Endothelial cell of umbilical vein (primary cell): ENCODE data around the gene CLDN16. TPM values are rescaled to one million over a fixed set of nuclear protein-coding genes. Genes with fewer than 3 reads are reported as not detected.

Source experiments
- BruUV-seq: library from RNA; stranded (reverse); fragments of 400-500 nt; replicated peaks from 2 replicates; lab custom pipeline; 2021; lab: Mats Ljungman, UMichigan
- CTCF ChIA-PET: fragments of 300-600, 350-600 bp; sonication (Branson Sonifier 250); formaldehyde crosslinking; loops from one replicate; lab custom pipeline; 2021; ENCODE audit warnings: antibody characterized with exemption, inconsistent platforms; lab: Charles Lee
- POLR2A ChIA-PET: fragments of 300-600, 350-600 bp; sonication (Branson Sonifier 250); formaldehyde crosslinking; loops from one replicate; lab custom pipeline; 2021; ENCODE audit warnings: antibody characterized with exemption, inconsistent platforms; lab: Charles Lee
- DNase-seq: peaks from one replicate; pipeline ENCODE4 v3.0.0-alpha.2; 2011; ENCODE audit warnings: low read depth, low spot score
- FAIRE-seq: peaks from 2 replicates; lab custom pipeline; 2011; peaks lifted over from hg19 to GRCh38; lab: Jason Lieb, UNC
- H2AFZ ChIP-seq: 2 replicates; pipeline ENCODE4 v1.6.0; 2012; ENCODE audit warnings: low read depth, low read length, control low read depth, inconsistent platforms
- H3K27ac ChIP-seq: 2 replicates; pipeline ENCODE4 v1.5.1; 2011; ENCODE audit warnings: low read depth, mild to moderate bottlenecking, control low read depth, low read length, moderate library complexity; ENCODE audit not compliant: insufficient read depth
- H3K27me3 ChIP-seq, 2 experiments: 2 replicates each; pipeline versions ENCODE4 v1.6.0 to v1.6.1; 2011; ENCODE audit warnings: low read length in 2 of 2, mixed read lengths in 1 of 2; ENCODE audit not compliant: control insufficient read depth in 2 of 2, insufficient read depth in 2 of 2
- H3K36me3 ChIP-seq, 2 experiments: 2 replicates in 1 of 2; 3 replicates in 1 of 2; pipeline ENCODE4 v1.5.1; 2011; ENCODE audit warnings: low read length in 2 of 2, mild to moderate bottlenecking in 1 of 2, moderate library complexity in 1 of 2; ENCODE audit not compliant: control insufficient read depth in 2 of 2, insufficient read depth in 2 of 2; ENCODE audit errors: extremely low read depth in 1 of 2
- H3K4me1 ChIP-seq: 3 replicates; pipeline ENCODE4 v1.5.1; 2011; ENCODE audit warnings: mild to moderate bottlenecking, low read length; ENCODE audit not compliant: control insufficient read depth, insufficient read depth; ENCODE audit errors: extremely low read depth
- H3K4me2 ChIP-seq: 2 replicates; pipeline ENCODE4 v1.6.1; 2011; ENCODE audit warnings: low read length, control low read depth, mixed read lengths; ENCODE audit not compliant: insufficient read depth
- H3K4me3 ChIP-seq, 3 experiments: fragments of 200-600 bp in 1 of 3; sonication (generic), shearing (Covaris generic) in 1 of 3; replicated peaks in 1 of 3; 2 replicates each; pipeline ENCODE4 v1.5.1; 2011 to 2016; ENCODE audit warnings: control low read depth in 3 of 3, low read length in 3 of 3, mild to moderate bottlenecking in 2 of 3, inconsistent platforms in 1 of 3, low read depth in 1 of 3, moderate library complexity in 1 of 3; ENCODE audit not compliant: insufficient read depth in 1 of 3
- H3K79me2 ChIP-seq: 2 replicates; pipeline ENCODE4 v1.6.0; 2012; ENCODE audit warnings: low read length, inconsistent platforms; ENCODE audit not compliant: control insufficient read depth, insufficient read depth
- H3K9ac ChIP-seq: replicated peaks from 2 replicates; pipeline ENCODE3; 2011; ENCODE audit warnings: low read length, control low read depth; ENCODE audit not compliant: insufficient read depth; ENCODE audit errors: extremely low read depth
- H3K9me1 ChIP-seq: replicated peaks from 3 replicates; pipeline ENCODE4 v1.6.0; 2011; ENCODE audit warnings: mild to moderate bottlenecking, low read length; ENCODE audit not compliant: control insufficient read depth, insufficient read depth; ENCODE audit errors: extremely low read depth
- H3K9me3 ChIP-seq: replicated peaks from 2 replicates; pipeline ENCODE4 v1.5.1; 2012; ENCODE audit warnings: low read length, inconsistent platforms; ENCODE audit not compliant: control insufficient read depth, insufficient read depth
- H4K20me1 ChIP-seq: replicated peaks from 2 replicates; pipeline ENCODE3; 2011; ENCODE audit warnings: mild to moderate bottlenecking, low read length; ENCODE audit not compliant: control insufficient read depth, insufficient read depth; ENCODE audit errors: extremely low read depth
- CTCF ChIP-seq, 2 donors: IDR thresholded peaks; 1 replicate in 1 of 2; 2 replicates in 1 of 2; pipeline ENCODE4 v1.5.1; 2011; ENCODE audit warnings: low read length in 2 of 2, mild to moderate bottlenecking in 2 of 2, moderate library complexity in 2 of 2, control low read depth in 1 of 2, inconsistent platforms in 1 of 2, low read depth in 1 of 2; ENCODE audit not compliant: insufficient read depth in 1 of 2; ENCODE audit errors: extremely low read depth in 1 of 2
- EZH2 ChIP-seq: IDR thresholded peaks from 2 replicates; pipeline ENCODE4 v1.6.1; 2012; ENCODE audit warnings: borderline replicate concordance, low read depth, mild to moderate bottlenecking, moderate library complexity, low read length, inconsistent platforms; ENCODE audit not compliant: severe bottlenecking
- FOS ChIP-seq: IDR thresholded peaks from 2 replicates; pipeline ENCODE4 v1.6.1; 2011; ENCODE audit warnings: mild to moderate bottlenecking, low read length, moderate library complexity, borderline replicate concordance; ENCODE audit not compliant: insufficient read depth
- GATA2 ChIP-seq: IDR thresholded peaks from 2 replicates; pipeline ENCODE4 v1.7.0; 2011; ENCODE audit warnings: low read depth, mild to moderate bottlenecking, moderate library complexity, mixed read lengths, low read length; ENCODE audit not compliant: insufficient read length, insufficient read depth
- JUN ChIP-seq: IDR thresholded peaks from 2 replicates; pipeline ENCODE4 v1.6.1; 2011; ENCODE audit warnings: borderline replicate concordance, low read depth; ENCODE audit not compliant: insufficient read length, insufficient read depth
- MAX ChIP-seq: IDR thresholded peaks from 2 replicates; pipeline ENCODE4 v1.6.1; 2011; ENCODE audit not compliant: insufficient read depth, insufficient read length
- POLR2A ChIP-seq: IDR thresholded peaks from 2 replicates; pipeline ENCODE4 v1.6.1; 2012; ENCODE audit warnings: low read depth, mild to moderate bottlenecking, control low read depth, low read length
- POLR2AphosphoS5 ChIP-seq: IDR thresholded peaks from 2 replicates; pipeline ENCODE4 v1.6.1; 2012; ENCODE audit warnings: low read depth, mild to moderate bottlenecking, control low read depth, low read length, moderate library complexity; ENCODE audit not compliant: insufficient read depth
- dilution Hi-C: fragments of 300-500 bp; cut with MboI; formaldehyde crosslinking; loops from one replicate; pipeline ENCODE4 v1.15.0; 2019; ENCODE audit warnings: low sequenced_read_pairs; ENCODE audit not compliant: extremely low pct_ligation_motif_present
- intact Hi-C: fragments of 100-400 bp; cut with micrococcal nuclease; formaldehyde crosslinking; loops from one replicate; pipeline ENCODE4 v1.10.0; 2022
- polyA plus RNA-seq, 4 experiments: library from polyadenylated mRNA; depleted of rRNA in 3 of 4; stranded (reverse) in 3 of 4; unstranded in 1 of 4; fragments of >200 nt; gene quantifications; 2 replicates each; pipeline versions ENCODE4 v1.2.1 to v1.2.3, GENCODE V29; 2011 to 2012; ENCODE audit warnings: missing spikeins in 1 of 4
- total RNA-seq: library from RNA; stranded (reverse); gene quantifications from 2 replicates; pipeline ENCODE4 v1.2.3, GENCODE V29; 2021

The CLDN16 gene
- total and polyA plus RNA-seq, 2 donors (not counting 3 experiments of a cell fraction or from before 2014, with no cell fraction given) = 0.01 TPM; not detected in 1

- no peak overlapping the region for H3K27ac ChIP-seq
- FAIRE-seq (no peak), DNase-seq (no peak)
- H2AFZ ChIP-seq = no peak overlapping the region
- H3K79me2 ChIP-seq = no peaks in the 10 kb centered on the region
- TF ChIP-seq GATA2 (no peak), POLR2AphosphoS5 (no peak), EZH2 (no peak), JUN (no peak), POLR2A (no peak), FOS (no peak), MAX (no peak)
- H3K4me2 ChIP-seq = no peak overlapping the region
- peaks cover 0 to 2% of the 10 kb centered on the region in 2 experiments for H3K27me3 ChIP-seq
- CTCF ChIA-PET = interaction anchor here (0.8 kb wide), 1 partner anchor 205 kb away, joined by 3 read pairs; no protein-coding TSS in a partner anchor
- no TSS peak for BruUV-seq
- no peaks in the 10 kb centered on the region for H3K9me1 ChIP-seq
- intact Hi-C loops = loop anchor here (5.0 kb wide), 1 partner anchor 268 kb away; no protein-coding TSS in a partner anchor
- no peaks in the 10 kb centered on the region for H4K20me1 ChIP-seq
- no peak overlapping the region for H3K9ac ChIP-seq
- H3K4me1 ChIP-seq = no peaks in the 10 kb centered on the region
- no peaks in the 10 kb centered on the region for H3K36me3 ChIP-seq
- no peak overlapping the region for H3K4me3 ChIP-seq
- dilution Hi-C loops = no loop called here
- no peaks in the 10 kb centered on the region for H3K9me3 ChIP-seq
- POLR2A ChIA-PET = no interaction called here
These were observed 41.7 kb downstream of the CLDN16 start for GRCh38 chr3:190429681-190430080.

GRCh38 chr3:190430906-190431305 lies 42.9 kb downstream of the CLDN16 start:
- BruUV-seq = no TSS peak
- Histone ChIP-seq H3K27ac (no peak overlapping the region), H2AFZ (no peak overlapping the region), H4K20me1 (no peaks in the 10 kb centered on the region), H3K9ac (no peak overlapping the region), H3K4me3 (no peak overlapping the region), H3K9me3 (no peaks in the 10 kb centered on the region), H3K27me3 (peaks cover 0 to 2% of the 10 kb centered on the region in 2 experiments), H3K9me1 (no peaks in the 10 kb centered on the region), H3K79me2 (no peaks in the 10 kb centered on the region), H3K4me2 (no peak overlapping the region), H3K36me3 (no peaks in the 10 kb centered on the region), H3K4me1 (no peaks in the 10 kb centered on the region)
- no peak for TF ChIP-seq EZH2
- no peak for TF ChIP-seq GATA2
- no peak for TF ChIP-seq POLR2AphosphoS5
- TF ChIP-seq MAX = no peak
- TF ChIP-seq POLR2A = no peak
- TF ChIP-seq CTCF (IDR thresholded peaks at IDR 0.05; ENCODE audit: extremely low read depth in 1 of 2, insufficient read depth in 1 of 2, low read depth in 1 of 2, low read length in 2 of 2) = no peak
- no peak for TF ChIP-seq FOS
- FAIRE-seq (no peak), DNase-seq (no peak)
- intact Hi-C loops (no loop called here), dilution Hi-C loops (no loop called here)
- ChIA-PET CTCF (interaction anchor here (0.6 kb wide), 1 partner anchor 469 kb away, joined by 3 read pairs; no protein-coding TSS in a partner anchor), POLR2A (no interaction called here)
